IPS-NIHi7 (cell line): ENCODE data around the gene IGFBP5.

Experiments
- DNase-seq: peaks from one replicate; pipeline ENCODE4 v3.0.0; 2012; ENCODE audit warnings: mixed read lengths; ENCODE audit errors: extremely low spot score

IGFBP5 gene

DNA sequence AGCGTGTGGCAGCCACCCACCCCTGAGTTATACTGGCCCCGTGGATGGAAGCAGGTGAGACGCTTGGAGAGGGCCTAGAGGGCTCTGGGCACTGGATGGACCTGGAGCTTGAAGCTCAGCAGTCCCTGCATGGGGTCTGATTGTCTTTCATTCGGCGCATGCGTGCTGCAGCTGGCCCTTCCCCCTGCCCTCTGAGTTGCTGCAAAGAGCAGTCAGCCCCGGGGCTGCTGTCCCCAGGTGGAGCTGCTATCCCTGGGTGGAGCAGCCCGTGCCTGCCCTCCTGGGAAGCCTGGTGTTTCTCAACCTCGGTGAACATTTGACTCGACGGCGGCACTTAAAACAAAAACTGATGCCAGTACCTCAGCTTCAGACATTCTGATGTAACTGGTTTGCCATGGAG lies 29.6 kb downstream of the IGFBP5 start:
- DNase-seq: peak; percentile 96

DNA sequence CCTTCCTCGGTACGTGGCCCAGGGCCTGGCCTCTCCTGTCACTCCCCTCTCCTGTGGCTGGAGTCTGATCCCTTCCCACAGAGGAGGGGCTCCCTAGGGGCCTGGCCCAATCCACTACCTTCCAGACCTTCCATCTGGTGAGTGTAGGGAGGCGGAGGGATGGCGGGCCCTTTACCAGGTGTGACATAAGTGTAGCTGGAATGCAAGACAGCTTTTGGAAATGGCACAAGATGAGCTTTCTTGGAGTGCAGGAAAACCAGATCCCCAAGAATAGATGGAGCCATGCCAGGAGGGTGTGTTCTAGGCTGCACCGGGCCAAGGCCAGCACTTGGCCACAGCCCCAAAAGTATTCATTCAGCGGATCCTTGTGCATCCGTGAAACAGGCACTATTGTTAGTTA lies 30.1 kb downstream of the IGFBP5 start:
- DNase-seq: peak; percentile 35

DNA sequence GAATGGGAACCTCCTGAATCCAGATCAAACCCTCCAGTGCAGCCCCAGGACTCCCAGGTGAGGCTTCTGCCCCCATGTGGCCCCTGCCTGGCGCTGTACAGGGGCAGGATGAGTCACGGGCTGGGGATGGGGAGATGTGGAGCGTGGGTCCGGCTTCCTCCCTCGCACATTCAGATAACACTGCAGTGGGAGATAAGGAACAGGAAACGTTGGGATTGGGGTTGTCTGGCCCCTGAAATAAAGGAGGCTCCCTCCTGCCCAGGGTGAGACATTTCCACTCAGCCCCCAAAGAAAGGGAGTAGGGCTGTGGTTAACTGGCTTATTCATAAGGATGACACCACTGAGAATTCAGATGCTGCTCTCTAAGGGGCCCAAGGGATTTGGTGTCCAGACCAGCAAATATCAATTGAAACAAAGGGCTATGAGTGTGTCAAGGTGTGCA lies 30.7 kb downstream of the IGFBP5 start:
- DNase-seq: peak; percentile 56

GRCh38 chr2:216663846-216664245 lies 31.5 kb downstream of the IGFBP5 start:
- no peak for DNase-seq

GRCh38 chr2:216663106-216663505 lies 32.2 kb downstream of the IGFBP5 start:
- no peak for DNase-seq

DNA sequence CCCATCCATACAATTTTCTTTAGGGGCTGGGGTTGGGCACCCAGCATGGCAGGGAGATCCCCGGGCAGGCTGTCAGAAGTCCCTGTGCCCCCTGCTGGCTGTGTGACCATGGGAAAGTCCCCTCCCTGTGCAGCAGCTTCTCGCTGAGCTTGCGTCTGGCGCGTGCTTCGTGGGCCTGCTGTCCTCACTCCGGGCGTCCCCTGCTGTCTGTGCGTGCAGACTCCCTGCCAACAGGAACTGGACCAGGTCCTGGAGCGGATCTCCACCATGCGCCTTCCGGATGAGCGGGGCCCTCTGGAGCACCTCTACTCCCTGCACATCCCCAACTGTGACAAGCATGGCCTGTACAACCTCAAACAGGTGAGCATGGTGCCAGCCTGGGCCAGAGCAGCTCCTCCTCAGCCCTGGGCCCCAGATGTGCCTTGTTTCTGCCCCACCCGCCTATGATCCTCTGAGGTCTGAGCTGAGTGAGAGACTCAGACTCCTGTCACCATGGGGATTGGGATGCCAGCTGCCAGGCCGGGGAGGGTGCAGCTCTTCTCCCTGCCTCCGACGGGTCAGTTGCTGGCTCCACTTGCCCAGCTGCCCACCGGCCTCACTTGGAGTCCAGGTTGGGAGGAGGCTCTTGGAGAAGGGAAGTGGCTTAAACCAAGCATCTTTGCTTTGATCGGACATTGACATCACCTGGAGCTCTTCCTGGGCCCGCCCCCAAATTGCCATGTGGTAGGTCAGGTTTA lies 33.5 kb downstream of the IGFBP5 start:
- DNase-seq: no peak

DNA sequence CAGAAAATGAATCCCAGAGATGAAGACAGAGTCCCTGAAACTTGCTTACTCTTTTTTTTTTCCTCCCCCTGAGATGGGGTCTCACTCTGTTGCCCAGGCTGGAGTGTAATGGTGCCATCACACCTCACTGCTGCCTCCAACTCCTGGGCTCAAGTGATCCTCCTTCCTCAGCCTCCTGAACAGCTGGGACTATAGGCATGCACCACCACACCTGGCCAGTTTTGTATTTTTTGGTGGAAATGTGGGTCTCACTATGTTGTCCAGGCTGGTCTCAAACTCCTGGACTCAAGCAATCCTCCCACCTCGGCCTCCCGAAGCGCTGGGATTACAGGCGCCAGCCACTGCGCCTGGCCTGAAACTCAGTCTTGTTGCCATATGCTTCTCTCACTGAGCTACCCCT lies 34.3 kb downstream of the IGFBP5 start:
- no peak for DNase-seq

GRCh38 chr2:216660496-216660895 lies 34.9 kb downstream of the IGFBP5 start:
- no peak for DNase-seq

DNA sequence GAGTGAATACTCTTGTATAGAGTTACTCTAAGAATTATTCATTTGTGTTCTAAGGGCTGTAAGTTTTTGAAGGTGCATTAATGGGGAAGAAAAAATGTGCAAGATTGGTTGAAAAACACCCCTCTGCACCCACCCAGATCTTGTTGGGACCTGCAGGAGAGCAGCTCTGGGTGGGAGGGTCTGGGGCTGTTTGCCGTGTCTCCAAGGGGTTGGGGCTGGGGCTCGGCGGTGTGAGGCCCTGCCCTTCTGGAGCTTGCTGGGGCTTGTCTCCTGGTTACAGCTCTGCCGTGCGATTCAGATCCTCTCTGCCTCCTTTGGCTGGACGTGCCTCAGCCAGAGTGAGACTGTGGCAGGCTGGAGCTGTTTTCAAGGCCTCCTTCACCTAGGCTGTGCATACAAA lies 36.1 kb downstream of the IGFBP5 start:
- no peak for DNase-seq

DNA sequence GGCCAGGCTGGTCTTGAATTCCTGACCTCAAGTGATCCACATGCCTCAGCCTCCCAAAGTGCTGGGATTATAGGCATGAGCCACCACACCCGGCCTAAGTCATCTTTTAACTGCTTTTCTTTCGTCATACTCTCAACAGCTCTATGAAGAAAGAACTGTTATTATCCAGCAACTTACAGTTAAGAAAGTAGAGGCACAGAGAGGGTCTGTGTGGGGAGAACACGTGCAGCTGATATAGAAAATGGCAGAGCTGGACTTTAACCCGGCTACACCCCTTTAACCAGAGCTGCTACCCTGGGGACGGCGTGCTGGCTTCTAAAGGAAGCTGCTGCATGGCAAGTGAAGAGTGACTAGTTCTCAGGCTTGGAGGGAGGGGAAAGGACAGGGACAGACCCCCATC lies 36.6 kb downstream of the IGFBP5 start:
- DNase-seq: no peak

DNA sequence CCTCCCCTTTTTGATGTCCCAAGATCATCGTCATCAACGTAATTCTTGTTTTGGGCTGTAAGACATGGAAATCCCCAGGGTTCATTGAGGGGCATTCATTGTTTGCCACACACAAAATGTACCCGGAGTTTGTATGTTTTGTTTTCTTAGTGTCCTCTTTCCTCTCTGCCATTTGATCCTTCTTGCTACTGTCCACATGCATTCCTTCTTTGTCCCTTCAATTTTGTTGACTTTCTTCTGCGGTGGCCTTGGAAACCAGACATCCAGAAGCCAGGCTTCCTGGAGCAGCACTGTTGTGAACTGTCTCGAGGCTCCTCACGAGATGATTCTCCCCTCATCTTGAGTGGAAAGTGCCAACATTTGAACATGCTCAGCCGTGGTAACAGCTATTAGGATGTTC lies 37.4 kb downstream of the IGFBP5 start:
- DNase-seq: no peak

DNA sequence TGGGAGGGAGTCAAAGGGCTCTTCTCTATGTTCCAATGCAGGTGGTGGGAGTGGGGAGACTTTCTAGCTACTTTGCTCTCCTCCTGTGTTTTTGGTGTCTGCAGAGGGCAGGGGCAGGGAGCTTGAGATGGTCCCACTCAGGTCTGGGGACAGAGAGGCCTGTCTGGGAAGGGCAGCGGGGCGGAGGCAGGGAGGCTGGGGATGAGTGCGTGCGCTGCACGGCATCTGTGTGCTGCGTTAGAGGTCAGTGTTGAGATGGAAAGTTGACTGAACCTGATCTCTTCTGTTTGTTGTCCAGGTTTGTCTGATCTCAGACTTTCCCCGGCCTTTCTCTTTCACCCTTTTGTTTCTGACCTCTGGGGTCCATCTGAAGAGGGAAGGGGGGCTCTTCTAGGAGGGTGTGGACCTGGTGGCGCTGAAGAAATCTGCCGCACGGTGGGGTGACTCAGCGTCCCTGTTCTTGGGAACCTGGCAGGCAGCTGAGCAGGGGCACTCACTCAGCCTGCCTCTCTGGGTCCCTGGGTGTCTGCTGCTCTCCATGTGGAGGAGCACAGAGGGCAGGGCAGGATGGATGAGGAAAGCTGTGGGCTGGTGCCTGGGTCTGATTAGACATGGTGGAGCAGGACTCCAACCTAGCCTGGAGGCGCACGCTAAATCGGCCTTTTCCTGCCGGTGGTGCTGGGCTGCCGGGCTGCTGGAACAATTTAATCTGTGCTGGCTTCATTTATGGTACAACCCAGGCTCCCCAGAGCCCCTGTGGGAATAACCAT lies 38.1 kb downstream of the IGFBP5 start:
- DNase-seq: no peak

GRCh38 chr2:216654528-216655052 lies 40.8 kb downstream of the IGFBP5 start:
- DNase-seq: no peak

- DNase-seq: no peak
Observed at GRCh38 chr2:216653931-216654365, 41.4 kb downstream of the IGFBP5 start.

- no peak for DNase-seq
Observed at GRCh38 chr2:216653093-216653799, 42.1 kb downstream of the IGFBP5 start.

GRCh38 chr2:216652566-216652965 lies 42.8 kb downstream of the IGFBP5 start:
- no peak for DNase-seq

DNA sequence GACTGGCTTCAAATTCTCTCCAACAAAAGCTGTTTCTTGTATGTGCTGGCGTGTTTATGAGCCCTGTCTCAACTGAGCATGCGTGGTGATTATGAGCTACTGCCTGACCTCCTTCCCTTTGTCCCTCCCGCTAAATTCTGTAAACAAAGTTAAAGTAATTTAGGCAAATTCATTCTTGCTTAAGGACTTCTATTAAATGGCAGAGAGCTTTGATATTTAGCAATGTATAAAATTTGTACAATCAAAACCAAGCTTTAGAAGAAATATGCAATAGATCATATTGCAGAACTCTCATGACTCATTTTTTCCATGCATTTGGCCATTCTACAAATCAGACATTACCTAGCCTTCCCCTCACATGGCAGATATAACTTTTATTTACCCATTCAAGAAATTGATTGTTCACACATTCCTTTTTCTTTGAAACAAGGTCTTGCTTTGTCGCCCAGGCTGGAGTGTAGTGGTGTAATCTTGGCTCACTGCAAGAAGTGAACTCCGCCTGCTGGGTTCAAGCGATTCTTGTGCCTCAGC lies 43.9 kb downstream of the IGFBP5 start:
- no peak for DNase-seq

DNA sequence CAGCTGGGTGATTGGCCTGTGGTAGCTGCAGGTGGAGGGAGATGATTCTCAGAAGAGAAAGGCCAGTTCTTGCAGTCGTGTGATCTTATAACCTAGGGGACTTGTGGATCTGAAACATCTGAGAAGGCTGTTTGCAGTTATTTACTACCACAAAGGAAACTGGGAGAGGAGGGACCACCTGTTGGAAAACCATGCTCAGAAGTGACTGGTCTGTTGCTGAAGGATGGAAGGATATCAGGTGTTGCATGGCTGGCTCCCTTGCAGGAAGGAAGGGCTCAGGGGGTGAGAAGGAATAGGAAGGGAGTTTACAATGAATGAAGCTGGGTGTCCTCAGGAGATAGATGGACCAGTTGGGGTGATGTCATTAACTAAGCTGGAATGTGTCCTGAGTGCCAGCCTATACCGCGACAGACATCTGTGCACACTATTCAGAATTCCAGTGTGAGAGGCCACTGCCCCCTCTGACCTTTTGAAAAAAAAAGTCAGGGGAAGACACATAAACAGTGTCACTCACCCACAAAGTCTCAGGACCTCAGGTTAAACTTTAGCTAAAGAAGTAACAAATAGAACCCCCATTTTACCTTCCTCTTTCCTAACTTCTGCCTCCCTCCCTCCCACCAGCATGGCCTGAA lies 44.6 kb downstream of the IGFBP5 start:
- DNase-seq: no peak

DNA sequence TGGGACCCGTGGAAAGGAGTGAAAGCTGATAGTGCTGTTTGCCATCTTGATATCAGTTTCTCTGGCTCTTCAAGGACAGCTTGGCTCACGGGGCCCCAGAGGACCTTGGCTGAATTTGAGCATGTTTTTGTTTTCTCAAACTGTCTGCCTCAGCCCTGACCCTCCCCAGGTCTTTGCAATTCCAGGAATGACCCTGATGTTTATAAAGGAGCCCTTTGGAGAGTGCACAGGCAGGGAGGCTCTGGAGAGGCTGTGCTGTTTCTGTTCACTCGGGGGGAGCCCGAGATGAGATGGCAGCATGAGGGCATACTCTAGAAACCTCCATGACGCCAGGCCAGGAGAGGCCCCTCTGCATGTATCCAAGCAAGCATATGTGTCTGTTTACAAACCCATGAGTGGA lies 45.8 kb downstream of the IGFBP5 start:
- DNase-seq: no peak

DNA sequence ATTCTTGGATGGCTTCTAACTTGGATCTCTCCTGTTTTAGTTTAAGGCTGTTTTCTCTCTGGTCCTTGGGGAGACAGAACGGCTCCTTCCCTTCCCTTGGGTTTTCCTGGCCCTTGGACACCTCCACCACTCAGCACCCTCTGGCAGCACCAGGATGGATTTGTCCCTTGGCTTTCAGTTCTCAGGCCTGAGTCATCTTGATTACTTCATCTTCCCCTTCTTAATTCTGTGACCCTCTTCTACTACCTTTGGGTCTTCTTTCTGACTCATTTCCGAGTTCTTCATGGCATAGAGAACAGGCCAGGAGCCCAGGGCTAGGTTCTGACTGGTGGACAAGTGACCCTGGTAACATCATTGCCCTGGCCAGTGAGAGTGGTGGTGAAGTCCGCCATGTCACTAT lies 47.2 kb downstream of the IGFBP5 start:
- DNase-seq: no peak

GRCh38 chr2:216646116-216646515 lies 49.2 kb downstream of the IGFBP5 start:
- DNase-seq: no peak

GRCh38 chr2:216645636-216645950 lies 49.8 kb downstream of the IGFBP5 start:
- DNase-seq: no peak
